Measurements from ENCODE around the gene RHBDD1. TPM values are rescaled to one million over a fixed set of nuclear protein-coding genes. Genes with fewer than 3 reads are reported as not detected.

RHBDD1 gene
- total RNA-seq, 2 experiments from 2014 or later: 43.8 to 47.1 TPM

GRCh38 chr2:226862623-226863022, 26.8 kb downstream of the RHBDD1 start:
- no peak overlapping the region for H3K27ac Mint-ChIP-seq
- ATAC-seq (ENCODE audit: poor library complexity) (no peak), DNase-seq (no peak)
- H3K36me3 Mint-ChIP-seq (ENCODE audit: low read depth): peaks cover 34% of the 10 kb centered on the region
- TF ChIP-seq, protein P1, sequence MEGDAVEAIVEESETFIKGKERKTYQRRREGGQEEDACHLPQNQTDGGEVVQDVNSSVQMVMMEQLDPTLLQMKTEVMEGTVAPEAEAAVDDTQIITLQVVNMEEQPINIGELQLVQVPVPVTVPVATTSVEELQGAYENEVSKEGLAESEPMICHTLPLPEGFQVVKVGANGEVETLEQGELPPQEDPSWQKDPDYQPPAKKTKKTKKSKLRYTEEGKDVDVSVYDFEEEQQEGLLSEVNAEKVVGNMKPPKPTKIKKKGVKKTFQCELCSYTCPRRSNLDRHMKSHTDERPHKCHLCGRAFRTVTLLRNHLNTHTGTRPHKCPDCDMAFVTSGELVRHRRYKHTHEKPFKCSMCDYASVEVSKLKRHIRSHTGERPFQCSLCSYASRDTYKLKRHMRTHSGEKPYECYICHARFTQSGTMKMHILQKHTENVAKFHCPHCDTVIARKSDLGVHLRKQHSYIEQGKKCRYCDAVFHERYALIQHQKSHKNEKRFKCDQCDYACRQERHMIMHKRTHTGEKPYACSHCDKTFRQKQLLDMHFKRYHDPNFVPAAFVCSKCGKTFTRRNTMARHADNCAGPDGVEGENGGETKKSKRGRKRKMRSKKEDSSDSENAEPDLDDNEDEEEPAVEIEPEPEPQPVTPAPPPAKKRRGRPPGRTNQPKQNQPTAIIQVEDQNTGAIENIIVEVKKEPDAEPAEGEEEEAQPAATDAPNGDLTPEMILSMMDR (IDR thresholded peaks at IDR 0.05): no peak
- Histone ChIP-seq H3K9me3 (ENCODE audit: control insufficient read depth in 1 of 2, insufficient read depth in 1 of 2, low read length in 2 of 2) (no peaks in the 10 kb centered on the region), H3K4me1 (ENCODE audit: insufficient read depth, low read length) (peaks cover 4% of the 10 kb centered on the region), H3K27ac (ENCODE audit: low read depth in 1 of 2, low read length in 2 of 2) (no peak overlapping the region), H3K27me3 (ENCODE audit: control insufficient read depth in 1 of 2, insufficient read depth in 2 of 2, low read length in 2 of 2) (no peaks in the 10 kb centered on the region), H3K4me3 (ENCODE audit: low read length) (no peak overlapping the region), H3K36me3 (ENCODE audit: insufficient read depth, low read length) (peaks cover 18% of the 10 kb centered on the region)
- H3K4me1 Mint-ChIP-seq (ENCODE audit: low read depth): peaks cover 40% of the 10 kb centered on the region
- POLR2A ChIA-PET: no interaction called here
- no peaks in the 10 kb centered on the region for H3K27me3 Mint-ChIP-seq
- CTCF ChIA-PET: no interaction called here
- intact Hi-C loops (cut with DNase I, micrococcal nuclease): no loop called here
- no peaks in the 10 kb centered on the region for H3K9me3 Mint-ChIP-seq
- H3K4me3 Mint-ChIP-seq: no peak overlapping the region

GRCh38 chr2:226865273-226865672, 29.4 kb downstream of the RHBDD1 start:
- Mint-ChIP-seq H3K27ac (no peak overlapping the region), H3K9me3 (no peaks in the 10 kb centered on the region), H3K36me3 (ENCODE audit: low read depth) (peaks cover 52% of the 10 kb centered on the region), H3K27me3 (no peaks in the 10 kb centered on the region), H3K4me1 (ENCODE audit: low read depth) (peaks cover 53% of the 10 kb centered on the region), H3K4me3 (no peak overlapping the region)
- no peaks in the 10 kb centered on the region for H3K27me3 ChIP-seq (ENCODE audit: control insufficient read depth in 1 of 2, insufficient read depth in 2 of 2, low read length in 2 of 2)
- no peak for ATAC-seq (ENCODE audit: poor library complexity)
- ChIA-PET CTCF (no interaction called here), POLR2A (no interaction called here)
- TF ChIP-seq, protein P1 (IDR thresholded peaks at IDR 0.05): no peak
- H3K4me3 ChIP-seq (ENCODE audit: low read length): no peak overlapping the region
- DNase-seq: no peak
- H3K9me3 ChIP-seq (ENCODE audit: control insufficient read depth in 1 of 2, insufficient read depth in 1 of 2, low read length in 2 of 2): no peaks in the 10 kb centered on the region
- peaks cover 18% of the 10 kb centered on the region for H3K36me3 ChIP-seq (ENCODE audit: insufficient read depth, low read length)
- H3K4me1 ChIP-seq (ENCODE audit: insufficient read depth, low read length): peaks cover 4% of the 10 kb centered on the region
- intact Hi-C loops (cut with DNase I, micrococcal nuclease): no loop called here
- no peak overlapping the region for H3K27ac ChIP-seq (ENCODE audit: low read depth in 1 of 2, low read length in 2 of 2)

- ChIA-PET POLR2A (interaction anchor here (1.0 kb wide), 1 partner anchor 25 kb away, joined by 3 read pairs; no protein-coding TSS in a partner anchor), CTCF (no interaction called here)
- ATAC-seq (ENCODE audit: poor library complexity) (no peak), DNase-seq (no peak)
- TF ChIP-seq, protein P1 (IDR thresholded peaks at IDR 0.05): no peak
- Mint-ChIP-seq H3K27me3 (no peaks in the 10 kb centered on the region), H3K4me1 (ENCODE audit: low read depth) (peaks cover 49% of the 10 kb centered on the region), H3K36me3 (ENCODE audit: low read depth) (peaks cover 57% of the 10 kb centered on the region), H3K9me3 (no peaks in the 10 kb centered on the region), H3K27ac (no peak overlapping the region), H3K4me3 (no peak overlapping the region)
- no peak overlapping the region for H3K27ac ChIP-seq (ENCODE audit: low read depth in 1 of 2, low read length in 2 of 2)
- H3K4me3 ChIP-seq (ENCODE audit: low read length): no peak overlapping the region
- peaks cover 4% of the 10 kb centered on the region for H3K4me1 ChIP-seq (ENCODE audit: insufficient read depth, low read length)
- H3K36me3 ChIP-seq (ENCODE audit: insufficient read depth, low read length): peaks cover 18% of the 10 kb centered on the region
- H3K27me3 ChIP-seq (ENCODE audit: control insufficient read depth in 1 of 2, insufficient read depth in 2 of 2, low read length in 2 of 2): no peaks in the 10 kb centered on the region
- intact Hi-C loops (cut with DNase I, micrococcal nuclease): no loop called here
- no peaks in the 10 kb centered on the region for H3K9me3 ChIP-seq (ENCODE audit: control insufficient read depth in 1 of 2, insufficient read depth in 1 of 2, low read length in 2 of 2)
Measured at GRCh38 chr2:226865710-226866109, 29.9 kb downstream of the RHBDD1 start.

Measured in CD4-positive, alpha-beta T cell (primary cell).